ENCODE results near the gene LMNB1. TPM values are rescaled to one million over a fixed set of nuclear protein-coding genes. Genes with fewer than 3 reads are reported as not detected.

The LMNB1 gene
- total RNA-seq, 4 donors from 2014 or later = 4.4 to 20.4 (median 11.9) TPM

GRCh38 chr5:126745259-126745992 lies 31.5 kb upstream of the LMNB1 start:
- DNase-seq (ENCODE audit: low spot score) (no peak), ATAC-seq (ENCODE audit: low FRiP score) (no peak)
- no peak for TF ChIP-seq CTCF (IDR thresholded peaks at IDR 0.05)

- DNase-seq (ENCODE audit: low spot score) = no peak
- ATAC-seq (ENCODE audit: low FRiP score) = no peak
- TF ChIP-seq CTCF (IDR thresholded peaks at IDR 0.05) = no peak
These were observed 30.6 kb upstream of the LMNB1 start for GRCh38 chr5:126746290-126746689.

- no peak for TF ChIP-seq CTCF (IDR thresholded peaks at IDR 0.05)
- ATAC-seq (ENCODE audit: low FRiP score) = no peak
- no peak for DNase-seq (ENCODE audit: low spot score)
These were observed 24.7 kb upstream of the LMNB1 start for GRCh38 chr5:126752081-126752785.

- TF ChIP-seq CTCF (IDR thresholded peaks at IDR 0.05) = no peak
- ATAC-seq (ENCODE audit: low FRiP score) (no peak), DNase-seq (ENCODE audit: low spot score) (no peak)
These were observed 23.7 kb upstream of the LMNB1 start for GRCh38 chr5:126753227-126753626.

GRCh38 chr5:126754609-126755008 lies 22.3 kb upstream of the LMNB1 start:
- TF ChIP-seq CTCF (IDR thresholded peaks at IDR 0.05) = no peak
- DNase-seq (ENCODE audit: low spot score) = no peak
- no peak for ATAC-seq (ENCODE audit: low FRiP score)

GRCh38 chr5:126755593-126755992 lies 21.3 kb upstream of the LMNB1 start:
- DNase-seq (ENCODE audit: low spot score) = no peak

More at GRCh38 chr5:126755593-126755992, 21.3 kb upstream of the LMNB1 start:
- ATAC-seq (ENCODE audit: low FRiP score) = no peak
- TF ChIP-seq CTCF (IDR thresholded peaks at IDR 0.05) = no peak
